ENCODE data around the gene TMEM89. TPM values are rescaled to one million over a fixed set of nuclear protein-coding genes. Genes with fewer than 3 reads are reported as not detected.

TMEM89 gene
- total RNA-seq, 6 experiments from 2014 or later = 0.25 TPM; not detected in 5

DNA sequence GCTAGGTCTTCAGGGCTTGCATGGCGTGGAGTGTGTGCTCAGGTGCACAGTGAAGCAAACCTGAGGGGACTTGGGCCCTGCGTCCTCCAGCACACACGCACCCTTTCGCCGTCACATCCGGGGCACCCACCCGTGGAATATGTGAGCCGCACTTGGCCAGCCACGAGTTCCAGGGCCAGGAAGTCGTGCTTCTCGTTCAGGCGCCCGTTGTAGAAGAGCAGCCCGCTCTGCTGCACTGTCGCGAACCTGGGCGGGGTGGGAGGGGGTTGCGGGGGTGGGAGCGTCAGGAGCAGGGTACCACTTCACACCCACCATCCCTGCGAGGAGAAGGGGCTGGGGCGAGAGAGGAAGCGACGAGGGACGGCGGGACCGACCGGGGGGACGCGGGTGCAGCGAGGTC, 34.0 kb upstream of the TMEM89 start:
- peaks cover 3% of the 10 kb centered on the region for H3K9me3 Mint-ChIP-seq
- DNase-seq = no peak
- TF ChIP-seq, protein P1, sequence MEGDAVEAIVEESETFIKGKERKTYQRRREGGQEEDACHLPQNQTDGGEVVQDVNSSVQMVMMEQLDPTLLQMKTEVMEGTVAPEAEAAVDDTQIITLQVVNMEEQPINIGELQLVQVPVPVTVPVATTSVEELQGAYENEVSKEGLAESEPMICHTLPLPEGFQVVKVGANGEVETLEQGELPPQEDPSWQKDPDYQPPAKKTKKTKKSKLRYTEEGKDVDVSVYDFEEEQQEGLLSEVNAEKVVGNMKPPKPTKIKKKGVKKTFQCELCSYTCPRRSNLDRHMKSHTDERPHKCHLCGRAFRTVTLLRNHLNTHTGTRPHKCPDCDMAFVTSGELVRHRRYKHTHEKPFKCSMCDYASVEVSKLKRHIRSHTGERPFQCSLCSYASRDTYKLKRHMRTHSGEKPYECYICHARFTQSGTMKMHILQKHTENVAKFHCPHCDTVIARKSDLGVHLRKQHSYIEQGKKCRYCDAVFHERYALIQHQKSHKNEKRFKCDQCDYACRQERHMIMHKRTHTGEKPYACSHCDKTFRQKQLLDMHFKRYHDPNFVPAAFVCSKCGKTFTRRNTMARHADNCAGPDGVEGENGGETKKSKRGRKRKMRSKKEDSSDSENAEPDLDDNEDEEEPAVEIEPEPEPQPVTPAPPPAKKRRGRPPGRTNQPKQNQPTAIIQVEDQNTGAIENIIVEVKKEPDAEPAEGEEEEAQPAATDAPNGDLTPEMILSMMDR (IDR thresholded peaks at IDR 0.05) = no peak
- H3K4me1 Mint-ChIP-seq (ENCODE audit: low read depth) = no peaks in the 10 kb centered on the region
- peaks cover 9% of the 10 kb centered on the region for H3K27me3 Mint-ChIP-seq (ENCODE audit: insufficient read depth)
- H3K36me3 Mint-ChIP-seq (ENCODE audit: low read depth) = peaks cover 21% of the 10 kb centered on the region; the same call in 1 of the 2 replicates
- H3K27ac Mint-ChIP-seq = no peak overlapping the region
- H3K4me3 Mint-ChIP-seq = peak overlapping the region; percentile 17; the same call in 1 of the 2 replicates

DNA sequence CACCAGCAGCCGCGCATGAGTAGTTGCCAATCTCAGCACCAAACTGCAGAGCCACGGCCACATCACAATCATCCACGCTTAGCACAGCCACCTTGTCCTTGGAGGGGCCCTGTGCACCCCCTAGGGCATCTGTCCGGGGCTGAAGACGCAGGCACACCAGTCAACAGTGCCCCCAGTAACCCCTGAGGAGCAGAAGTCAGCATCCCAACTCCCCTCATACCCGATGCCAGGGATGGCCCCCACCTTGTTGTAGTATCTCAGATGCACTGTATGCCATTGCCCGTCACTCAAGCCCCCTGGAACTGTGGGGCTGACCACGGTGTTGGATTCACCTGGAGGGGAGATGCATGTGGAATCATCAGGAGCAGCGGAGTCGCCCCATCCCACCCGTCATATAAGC, 33.5 kb upstream of the TMEM89 start:
- Mint-ChIP-seq H3K9me3 (peaks cover 3% of the 10 kb centered on the region), H3K4me1 (ENCODE audit: low read depth) (no peaks in the 10 kb centered on the region), H3K27me3 (ENCODE audit: insufficient read depth) (peaks cover 7% of the 10 kb centered on the region), H3K36me3 (ENCODE audit: low read depth) (peaks cover 16% of the 10 kb centered on the region; the same call in 1 of the 2 replicates), H3K27ac (no peak overlapping the region), H3K4me3 (0 out of 2 replicates have a peak overlapping the region, but pooled peaks have one; percentile 17)
- no peak for DNase-seq
- TF ChIP-seq, protein P1 (IDR thresholded peaks at IDR 0.05) = no peak

DNA sequence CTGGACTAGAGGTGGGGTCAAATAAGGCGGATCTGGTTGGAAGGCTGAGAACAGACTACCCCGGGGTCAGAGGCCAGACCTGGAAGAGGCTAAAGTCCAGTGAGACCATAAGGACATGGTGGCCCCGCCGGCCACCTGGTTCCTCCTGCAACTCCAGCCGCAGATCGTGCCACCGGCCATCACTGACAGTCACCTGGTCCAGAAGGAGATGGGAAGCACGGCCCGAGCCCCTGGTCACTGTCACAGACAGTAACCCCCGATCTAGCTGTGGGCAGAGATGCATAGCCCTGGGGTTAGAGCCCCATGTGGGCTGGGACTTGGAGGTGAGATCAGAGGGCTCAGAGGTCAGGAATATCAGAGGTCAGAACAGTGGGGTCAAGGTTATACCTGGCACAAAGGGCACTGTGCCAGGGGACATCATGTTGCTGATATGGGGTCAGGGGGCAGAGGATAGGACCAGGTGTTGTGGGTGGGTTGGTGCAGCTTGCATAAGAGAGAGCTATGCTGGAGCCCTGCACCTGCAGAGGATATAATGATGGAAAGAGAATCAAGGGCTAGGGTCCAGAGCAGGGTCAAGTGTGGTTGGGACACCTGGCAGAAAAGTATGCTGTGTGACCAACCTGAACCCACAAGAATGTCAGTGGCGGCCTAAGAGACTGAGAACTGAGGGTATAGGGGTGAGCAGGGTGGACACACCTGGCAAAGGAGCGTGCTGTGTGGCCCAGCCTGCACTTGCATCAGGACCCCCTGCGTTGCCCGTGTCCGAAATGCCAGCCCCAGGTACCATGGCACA, 31.6 kb upstream of the TMEM89 start:
- Mint-ChIP-seq H3K27ac (no peak overlapping the region), H3K36me3 (ENCODE audit: low read depth) (no peaks in the 10 kb centered on the region), H3K9me3 (no peaks in the 10 kb centered on the region), H3K4me3 (no peak overlapping the region), H3K4me1 (ENCODE audit: low read depth) (no peaks in the 10 kb centered on the region), H3K27me3 (ENCODE audit: insufficient read depth) (peaks cover 4% of the 10 kb centered on the region)
- TF ChIP-seq, protein P1 (IDR thresholded peaks at IDR 0.05) = no peak
- DNase-seq = no peak

DNA sequence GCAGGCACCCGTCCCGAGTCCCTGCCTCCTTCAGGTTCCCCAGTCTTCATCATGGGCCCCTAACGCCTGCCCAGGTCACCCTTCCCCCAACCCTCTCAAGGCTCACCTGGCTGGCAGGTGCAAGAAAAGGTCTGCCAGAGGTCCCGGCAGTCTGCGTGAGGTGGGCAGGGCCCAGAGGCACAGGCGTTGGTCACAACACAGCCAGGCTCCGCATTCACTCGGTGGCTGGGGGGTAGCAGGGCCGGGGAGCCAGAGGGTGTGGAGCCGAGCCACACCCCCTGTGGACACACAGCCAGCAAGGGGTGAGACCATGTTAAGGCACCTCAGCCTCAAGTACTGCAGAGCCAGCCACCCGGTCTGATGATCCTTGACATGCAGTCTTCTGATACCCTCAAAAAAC, 30.2 kb upstream of the TMEM89 start:
- TF ChIP-seq, protein P1 (IDR thresholded peaks at IDR 0.05) = no peak
- H3K4me3 Mint-ChIP-seq = no peak overlapping the region
- peaks cover 4% of the 10 kb centered on the region for H3K27me3 Mint-ChIP-seq (ENCODE audit: insufficient read depth)
- H3K4me1 Mint-ChIP-seq (ENCODE audit: low read depth) = no peaks in the 10 kb centered on the region
- no peaks in the 10 kb centered on the region for H3K9me3 Mint-ChIP-seq
- no peak for DNase-seq
- H3K27ac Mint-ChIP-seq = no peak overlapping the region
- no peaks in the 10 kb centered on the region for H3K36me3 Mint-ChIP-seq (ENCODE audit: low read depth)

DNA sequence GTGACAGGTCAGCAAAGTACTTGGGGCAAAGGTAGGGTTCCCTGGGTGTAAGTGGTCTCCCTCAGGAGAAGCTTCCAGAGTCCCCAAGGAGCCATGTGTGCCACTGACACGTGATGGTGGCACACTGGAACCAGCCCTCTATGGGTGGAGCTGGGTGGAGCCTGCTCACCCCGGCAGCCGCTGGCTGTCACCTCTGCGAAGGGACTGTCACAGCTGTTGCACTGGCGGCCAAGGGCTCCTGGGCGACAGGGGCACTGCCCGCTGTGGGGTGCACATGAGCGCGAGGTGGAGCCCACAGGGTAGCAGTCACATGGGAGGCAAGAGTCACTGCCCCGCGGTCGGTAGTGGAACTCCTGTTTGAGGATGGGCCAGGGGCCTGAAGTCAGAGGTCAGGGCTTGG, 29.2 kb upstream of the TMEM89 start:
- Mint-ChIP-seq H3K9me3 (no peaks in the 10 kb centered on the region), H3K27ac (no peak overlapping the region), H3K4me1 (ENCODE audit: low read depth) (no peaks in the 10 kb centered on the region), H3K4me3 (no peak overlapping the region), H3K36me3 (ENCODE audit: low read depth) (no peaks in the 10 kb centered on the region), H3K27me3 (ENCODE audit: insufficient read depth) (peaks cover 4% of the 10 kb centered on the region)
- TF ChIP-seq, protein P1 (IDR thresholded peaks at IDR 0.05) = no peak
- no peak for DNase-seq

All from HFFc6 (cell line).